T-cell (primary cell): ENCODE data around the gene RGCC. TPM values are rescaled to one million over a fixed set of nuclear protein-coding genes. Genes with fewer than 3 reads are reported as not detected.
A peak's percentile ranks its signal among the peaks of the same experiment; 100 is the strongest.

Experiments
- ATAC-seq, 4 experiments: fragments of 200-7000 bp in 3 of 4; fragments of 150-1000 bp in 1 of 4; cut with Tn5 transposase; replicated peaks in 1 of 4; 1 replicate in 3 of 4; 2 replicates in 1 of 4; pipeline ENCODE4 v1.10.0; 2021; ENCODE audit warnings: moderate library complexity in 3 of 4, mild to moderate bottlenecking in 2 of 4, moderate number of reproducible peaks in 1 of 4
- CTCF ChIA-PET, 2 donors: fragments of 300-600 bp; sonication (Branson Sonifier 250); formaldehyde crosslinking; loops; one replicate each; lab custom pipeline; 2022; ENCODE audit warnings: antibody characterized with exemption in 2 of 2; lab: Charles Lee
- POLR2A ChIA-PET, 2 donors: fragments of 300-600 bp; sonication (Branson Sonifier 250); formaldehyde crosslinking; loops; one replicate each; lab custom pipeline; 2022; ENCODE audit warnings: antibody characterized with exemption in 2 of 2; lab: Charles Lee
- DNase-seq, 35 experiments: peaks; one replicate each; pipeline versions ENCODE4 v3.0.0 to v3.0.0-alpha.2; 2013 to 2023
- H3K27ac ChIP-seq: one replicate; pipeline ENCODE4 v1.5.1; 2013; ENCODE audit warnings: low read length
- H3K27me3 ChIP-seq, 2 experiments: replicated peaks in 1 of 2; 1 replicate in 1 of 2; 2 replicates in 1 of 2; pipeline versions ENCODE4 v1.6.1 to v1.7.0; 2013; ENCODE audit warnings: low read length in 1 of 2, mixed read lengths in 1 of 2; ENCODE audit not compliant: control insufficient read depth in 2 of 2, insufficient read depth in 2 of 2; ENCODE audit errors: extremely low read depth in 1 of 2
- H3K36me3 ChIP-seq, 2 donors: 1 replicate in 1 of 2; 2 replicates in 1 of 2; pipeline versions ENCODE4 v1.6.1 to v1.7.0; 2013; ENCODE audit warnings: low read length in 1 of 2; ENCODE audit not compliant: control insufficient read depth in 2 of 2, insufficient read depth in 1 of 2; ENCODE audit errors: extremely low read depth in 1 of 2
- H3K4me1 ChIP-seq, 2 experiments: 1 replicate in 1 of 2; 2 replicates in 1 of 2; pipeline versions ENCODE4 v1.6.1 to v1.7.0; 2013; ENCODE audit warnings: low read length in 2 of 2, mixed read lengths in 1 of 2; ENCODE audit not compliant: insufficient read depth in 2 of 2, control insufficient read depth in 1 of 2; ENCODE audit errors: extremely low read depth in 1 of 2
- H3K4me3 ChIP-seq, 2 donors: 1 replicate in 1 of 2; 2 replicates in 1 of 2; pipeline versions ENCODE4 v1.5.1 to v1.7.0; 2013; ENCODE audit warnings: mild to moderate bottlenecking in 2 of 2, low read length in 1 of 2, moderate library complexity in 1 of 2; ENCODE audit not compliant: control insufficient read depth in 1 of 2; ENCODE audit errors: extremely low read depth in 1 of 2
- H3K9me3 ChIP-seq: 2 replicates; pipeline ENCODE4 v1.7.0; 2013
- H3K27ac Mint-ChIP-seq, 2 donors: one replicate each; pipeline ENCODE4 v1.8.0; 2020 to 2021; ENCODE audit warnings: mild to moderate bottlenecking in 2 of 2, mixed read lengths in 2 of 2
- H3K27me3 Mint-ChIP-seq, 2 donors: one replicate each; pipeline ENCODE4 v1.8.0; 2021 to 2022; ENCODE audit warnings: mixed read lengths in 2 of 2
- H3K36me3 Mint-ChIP-seq: one replicate; pipeline ENCODE4 v1.8.0; 2021; ENCODE audit warnings: mixed read lengths
- H3K4me1 Mint-ChIP-seq, 3 donors: one replicate each; pipeline ENCODE4 v1.8.0; 2020 to 2022; ENCODE audit warnings: mixed read lengths in 3 of 3, mild to moderate bottlenecking in 1 of 3
- H3K4me3 Mint-ChIP-seq, 3 donors: one replicate each; pipeline ENCODE4 v1.8.0; 2020 to 2022; ENCODE audit warnings: mild to moderate bottlenecking in 3 of 3, mixed read lengths in 3 of 3, moderate library complexity in 3 of 3
- H3K9me3 Mint-ChIP-seq, 3 donors: one replicate each; pipeline ENCODE4 v1.8.0; 2020 to 2022; ENCODE audit warnings: mixed read lengths in 3 of 3
- WGBS: methylation state at CpG from one replicate; pipeline ENCODE4 v1.1.5; 2013; ENCODE audit warnings: missing lambda C conversion rate; ENCODE audit not compliant: insufficient coverage; 5-methylcytosine and 5-hydroxymethylcytosine counted together
- total RNA-seq, 35 experiments: library from RNA in 6 of 35; stranded (reverse) in 6 of 35; fragments of 120-200 nt in 1 of 35; gene quantifications; one replicate each; pipeline versions ENCODE4 v1.2.1 to v1.2.4 and lab custom pipeline; 2013 to 2026

Gene RGCC
- total RNA-seq, 5 donors from 2014 or later (not counting 1 experiment from before 2014, with no cell fraction given): 151 to 515 (median 166) TPM

GRCh38 chr13:41463838-41464602 lies 6.7 kb downstream of the RGCC start:
- Histone ChIP-seq H3K27ac (peak overlapping the region; percentile 95), H3K27me3 (no peaks in the 10 kb centered on the region), H3K9me3 (no peaks in the 10 kb centered on the region), H3K4me1 (peaks cover 62 to 66% of the 10 kb centered on the region in 2 experiments), H3K36me3 (peaks cover 0 to 40% of the 10 kb centered on the region in 2 donors), H3K4me3 (peak overlapping the region; percentile 40 to 66)
- H3K27ac Mint-ChIP-seq: peak overlapping the region; percentile 100
- peaks cover 94 to 97% (median 95%) of the 10 kb centered on the region in 3 donors for H3K4me1 Mint-ChIP-seq
- DNase-seq (peak in 5 of 35 experiments; percentile 21 to 55 (median 38)), ATAC-seq (no peak)
- ChIA-PET POLR2A (interaction anchor here (0.6 to 3.3 kb wide), 5 partner anchors 28 to 106 kb away, joined by 3 to 15 read pairs (median 5); no protein-coding TSS in a partner anchor), CTCF (no interaction called here)
- no peaks in the 10 kb centered on the region for H3K9me3 Mint-ChIP-seq
- peak overlapping the region; percentile 90 to 92 (median 91) for H3K4me3 Mint-ChIP-seq
- H3K36me3 Mint-ChIP-seq: peaks cover 77% of the 10 kb centered on the region
- no peaks in the 10 kb centered on the region for H3K27me3 Mint-ChIP-seq
- 28% methylated on average over 10 of the region's 11 CpGs for WGBS

GRCh38 chr13:41465241-41465847 lies 8.0 kb downstream of the RGCC start:
- H3K27ac Mint-ChIP-seq: peak overlapping the region; percentile 100
- DNase-seq: peak; percentile 71 to 93 (median 87)
- ChIA-PET CTCF (interaction anchor here (0.5 to 1.3 kb wide), 4 partner anchors 9 to 158 kb away, joined by 3 to 6 read pairs (median 3); no protein-coding TSS in a partner anchor), POLR2A (interaction anchor here (0.5 to 3.3 kb wide), 9 partner anchors 8 to 807 kb away, joined by 3 to 15 read pairs (median 6); partner anchors contain the start of genes AKAP11 (in 1 of the 2) and RGCC (in 1 of the 2))
- peaks cover 76% of the 10 kb centered on the region for H3K36me3 Mint-ChIP-seq
- WGBS: 0% methylated on average over 3 of the region's 4 CpGs
- peak overlapping the region in 1 of 2 donors; percentile 66 for H3K4me3 ChIP-seq
- peaks cover 93 to 97% (median 95%) of the 10 kb centered on the region in 3 donors for H3K4me1 Mint-ChIP-seq
- peak overlapping the region; percentile 95 for H3K27ac ChIP-seq
- peak; percentile 73 to 91 (median 90) for ATAC-seq
- H3K27me3 Mint-ChIP-seq: no peaks in the 10 kb centered on the region
- peaks cover 0 to 47% of the 10 kb centered on the region in 2 donors for H3K36me3 ChIP-seq
- H3K27me3 ChIP-seq: no peaks in the 10 kb centered on the region
- no peaks in the 10 kb centered on the region for H3K9me3 ChIP-seq
- H3K9me3 Mint-ChIP-seq: no peaks in the 10 kb centered on the region
- peaks cover 59 to 74% of the 10 kb centered on the region in 2 experiments for H3K4me1 ChIP-seq
- H3K4me3 Mint-ChIP-seq: peak overlapping the region; percentile 90 to 92 (median 91)

GRCh38 chr13:41465898-41466320 lies 8.6 kb downstream of the RGCC start:
- WGBS: 73% methylated on average over 1 of the region's 1 CpG
- Mint-ChIP-seq H3K36me3 (peaks cover 74% of the 10 kb centered on the region), H3K4me3 (peak overlapping the region; percentile 53 to 92 (median 90)), H3K27ac (peak overlapping the region; percentile 100), H3K9me3 (no peaks in the 10 kb centered on the region), H3K4me1 (peaks cover 90 to 94% (median 92%) of the 10 kb centered on the region in 3 donors), H3K27me3 (no peaks in the 10 kb centered on the region)
- Histone ChIP-seq H3K27me3 (no peaks in the 10 kb centered on the region), H3K4me3 (peak overlapping the region in 1 of 2 donors; percentile 33), H3K27ac (peak overlapping the region; percentile 95), H3K4me1 (peaks cover 61 to 70% of the 10 kb centered on the region in 2 experiments), H3K9me3 (no peaks in the 10 kb centered on the region), H3K36me3 (peaks cover 0 to 50% of the 10 kb centered on the region in 2 donors)
- POLR2A ChIA-PET: interaction anchor here (0.6 to 3.3 kb wide), 8 partner anchors 8 to 187 kb away, joined by 3 to 15 read pairs (median 6); partner anchors contain the start of gene RGCC (in 1 of the 2)
- CTCF ChIA-PET: interaction anchor here in 1 of 2 donors (0.5 to 1.3 kb wide), 4 partner anchors 10 to 187 kb away, joined by 3 to 6 read pairs (median 3); no protein-coding TSS in a partner anchor
- DNase-seq (no peak), ATAC-seq (no peak)

- Mint-ChIP-seq H3K27me3 (no peaks in the 10 kb centered on the region), H3K9me3 (no peaks in the 10 kb centered on the region), H3K27ac (peak overlapping the region; percentile 100), H3K36me3 (peaks cover 69% of the 10 kb centered on the region), H3K4me1 (peaks cover 86 to 94% (median 89%) of the 10 kb centered on the region in 3 donors), H3K4me3 (peak overlapping the region in 1 of 3 donors; percentile 92)
- Histone ChIP-seq H3K27me3 (no peaks in the 10 kb centered on the region), H3K9me3 (no peaks in the 10 kb centered on the region), H3K36me3 (peaks cover 0 to 51% of the 10 kb centered on the region in 2 donors), H3K27ac (peak overlapping the region; percentile 95), H3K4me1 (peaks cover 52 to 58% of the 10 kb centered on the region in 2 experiments), H3K4me3 (no peak overlapping the region)
- ATAC-seq (no peak), DNase-seq (no peak)
- ChIA-PET POLR2A (interaction anchor here in 1 of 2 donors (0.6 to 5.1 kb wide), 5 partner anchors 8 to 339 kb away, joined by 3 to 54 read pairs (median 5); partner anchors contain the start of gene RGCC), CTCF (interaction anchor here (0.5 to 0.7 kb wide), 3 partner anchors 9 to 121 kb away, joined by 3 to 4 read pairs (median 3); no protein-coding TSS in a partner anchor)
- 86% methylated on average over 1 of the region's 2 CpGs for WGBS
Observed at GRCh38 chr13:41467425-41467945, 10.1 kb downstream of the RGCC start.

GRCh38 chr13:41468631-41469030 lies 11.3 kb downstream of the RGCC start:
- Mint-ChIP-seq H3K4me1 (peaks cover 84 to 94% (median 87%) of the 10 kb centered on the region in 3 donors), H3K9me3 (peaks cover 0 to 1% (median 0%) of the 10 kb centered on the region in 3 donors), H3K4me3 (peak overlapping the region in 1 of 3 donors; percentile 92), H3K27ac (peak overlapping the region; percentile 100), H3K36me3 (peaks cover 68% of the 10 kb centered on the region), H3K27me3 (no peaks in the 10 kb centered on the region)
- Histone ChIP-seq H3K36me3 (peaks cover 0 to 51% of the 10 kb centered on the region in 2 donors), H3K4me1 (peaks cover 41 to 55% of the 10 kb centered on the region in 2 experiments), H3K4me3 (no peak overlapping the region), H3K9me3 (no peaks in the 10 kb centered on the region), H3K27me3 (no peaks in the 10 kb centered on the region), H3K27ac (no peak overlapping the region)
- CTCF ChIA-PET: interaction anchor here in 1 of 2 donors (0.7 kb wide), 1 partner anchor 8 kb away, joined by 3 read pairs; no protein-coding TSS in a partner anchor
- no peak for ATAC-seq
- POLR2A ChIA-PET: interaction anchor here in 1 of 2 donors (0.6 to 5.1 kb wide), 6 partner anchors 9 to 399 kb away, joined by 3 to 54 read pairs (median 3); no protein-coding TSS in a partner anchor
- DNase-seq: no peak
- WGBS: no CpG with 5 or more reads among the region's 2 CpGs
